HG03442 (cell line): ENCODE results near the gene GEMIN5.
"Not testable (repeated sequence)": the region's sequence is repeated elsewhere in the genome, so short reads cannot be mapped to it uniquely, and the experiment has no call there.

Experiments
- ATAC-seq: cut with Tn5 transposase; IDR thresholded peaks from one replicate; pipeline ENCODE4 v1.9.1; 2021; ENCODE audit warnings: mild to moderate bottlenecking, moderate library complexity; ENCODE audit not compliant: unreplicated experiment

Gene GEMIN5, protein sequence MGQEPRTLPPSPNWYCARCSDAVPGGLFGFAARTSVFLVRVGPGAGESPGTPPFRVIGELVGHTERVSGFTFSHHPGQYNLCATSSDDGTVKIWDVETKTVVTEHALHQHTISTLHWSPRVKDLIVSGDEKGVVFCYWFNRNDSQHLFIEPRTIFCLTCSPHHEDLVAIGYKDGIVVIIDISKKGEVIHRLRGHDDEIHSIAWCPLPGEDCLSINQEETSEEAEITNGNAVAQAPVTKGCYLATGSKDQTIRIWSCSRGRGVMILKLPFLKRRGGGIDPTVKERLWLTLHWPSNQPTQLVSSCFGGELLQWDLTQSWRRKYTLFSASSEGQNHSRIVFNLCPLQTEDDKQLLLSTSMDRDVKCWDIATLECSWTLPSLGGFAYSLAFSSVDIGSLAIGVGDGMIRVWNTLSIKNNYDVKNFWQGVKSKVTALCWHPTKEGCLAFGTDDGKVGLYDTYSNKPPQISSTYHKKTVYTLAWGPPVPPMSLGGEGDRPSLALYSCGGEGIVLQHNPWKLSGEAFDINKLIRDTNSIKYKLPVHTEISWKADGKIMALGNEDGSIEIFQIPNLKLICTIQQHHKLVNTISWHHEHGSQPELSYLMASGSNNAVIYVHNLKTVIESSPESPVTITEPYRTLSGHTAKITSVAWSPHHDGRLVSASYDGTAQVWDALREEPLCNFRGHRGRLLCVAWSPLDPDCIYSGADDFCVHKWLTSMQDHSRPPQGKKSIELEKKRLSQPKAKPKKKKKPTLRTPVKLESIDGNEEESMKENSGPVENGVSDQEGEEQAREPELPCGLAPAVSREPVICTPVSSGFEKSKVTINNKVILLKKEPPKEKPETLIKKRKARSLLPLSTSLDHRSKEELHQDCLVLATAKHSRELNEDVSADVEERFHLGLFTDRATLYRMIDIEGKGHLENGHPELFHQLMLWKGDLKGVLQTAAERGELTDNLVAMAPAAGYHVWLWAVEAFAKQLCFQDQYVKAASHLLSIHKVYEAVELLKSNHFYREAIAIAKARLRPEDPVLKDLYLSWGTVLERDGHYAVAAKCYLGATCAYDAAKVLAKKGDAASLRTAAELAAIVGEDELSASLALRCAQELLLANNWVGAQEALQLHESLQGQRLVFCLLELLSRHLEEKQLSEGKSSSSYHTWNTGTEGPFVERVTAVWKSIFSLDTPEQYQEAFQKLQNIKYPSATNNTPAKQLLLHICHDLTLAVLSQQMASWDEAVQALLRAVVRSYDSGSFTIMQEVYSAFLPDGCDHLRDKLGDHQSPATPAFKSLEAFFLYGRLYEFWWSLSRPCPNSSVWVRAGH (N-terminal part only)

DNA sequence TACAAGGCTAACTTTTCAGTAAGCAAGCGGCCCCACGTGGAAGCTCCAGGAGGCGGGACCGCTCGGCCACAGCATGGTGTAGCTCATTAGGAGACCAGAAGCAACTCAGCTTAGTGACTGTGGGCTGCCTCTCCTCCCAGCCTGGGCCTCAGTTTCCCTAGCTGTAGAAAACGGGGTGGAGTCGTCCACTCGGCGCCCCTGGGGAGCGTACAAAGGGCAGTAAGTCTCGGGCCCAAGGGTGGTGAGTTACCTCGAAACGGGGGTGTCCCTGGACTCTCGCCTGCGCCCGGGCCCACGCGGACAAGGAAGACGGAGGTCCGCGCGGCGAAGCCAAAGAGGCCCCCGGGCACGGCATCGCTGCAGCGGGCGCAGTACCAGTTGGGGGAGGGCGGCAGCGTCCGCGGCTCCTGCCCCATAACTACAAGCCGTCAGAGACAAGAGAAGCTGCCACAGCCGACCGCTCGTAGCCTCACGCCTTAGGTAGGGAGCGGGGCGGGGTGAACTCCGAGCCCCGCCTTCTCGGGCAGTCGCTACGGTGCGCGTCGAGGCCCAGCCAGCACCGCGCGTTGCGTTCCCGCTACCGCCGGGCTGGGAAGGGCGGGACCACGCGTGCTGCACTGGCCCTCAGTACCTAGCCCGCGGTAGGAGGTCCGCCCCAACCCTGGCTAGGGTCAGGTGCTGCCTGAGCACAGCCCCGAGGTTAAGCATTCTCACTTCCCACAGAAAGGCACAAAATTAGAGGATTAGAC is at the start of gene GEMIN5:
TSS of gene GEMIN5 (minus strand) at position 494 of the 749 bp plus-strand sequence. CDS start at position 416, 78 bp downstream.
- ATAC-seq, result peak; percentile 83

DNA sequence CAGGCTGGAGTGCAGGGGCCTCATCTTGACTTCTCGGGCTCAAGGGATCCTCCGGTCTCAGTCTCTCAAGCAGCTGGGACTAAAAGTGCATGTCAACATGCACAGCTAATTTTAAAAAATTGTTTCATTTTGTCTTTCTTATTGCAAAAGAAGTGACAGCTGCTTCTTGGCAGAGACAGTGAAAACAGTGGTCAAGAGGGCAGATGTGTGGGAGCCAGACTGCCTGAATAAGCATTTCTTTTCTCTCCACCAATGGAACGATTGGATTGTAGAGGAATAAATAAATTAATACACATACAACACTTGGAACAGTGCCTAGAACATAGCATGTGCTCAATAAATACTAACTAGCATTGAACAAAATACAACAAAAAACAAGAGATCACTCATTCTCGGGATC is 48.1 kb upstream of the GEMIN5 start:
- ATAC-seq, result no peak

DNA sequence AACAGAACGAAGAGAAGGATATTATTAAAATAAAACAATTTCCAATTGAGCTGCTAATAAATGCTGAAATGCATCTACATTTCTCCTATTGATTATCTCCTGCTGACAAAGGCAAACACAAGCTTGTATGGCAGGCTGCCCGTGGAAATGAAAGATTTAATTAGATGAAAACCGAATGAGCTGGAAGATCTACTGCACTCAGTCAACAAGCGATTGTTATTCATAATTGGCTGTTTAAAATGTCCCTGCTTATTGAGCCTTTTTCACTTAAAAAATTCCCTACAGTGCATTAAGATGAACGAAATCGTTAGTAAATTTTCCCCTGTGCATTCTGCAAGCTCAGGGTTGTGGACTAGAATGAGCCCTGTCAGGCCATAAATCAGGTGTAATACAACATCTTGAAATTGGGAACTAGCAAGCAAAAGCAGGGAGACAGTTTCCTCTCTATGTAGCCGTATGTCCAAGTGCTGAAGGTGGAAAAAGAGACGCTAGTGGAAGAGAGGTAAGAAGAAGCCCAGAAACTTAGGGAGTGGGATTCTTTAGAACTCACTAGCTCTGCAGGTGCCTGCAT is 47.0 kb upstream of the GEMIN5 start:
- no peak for ATAC-seq

DNA sequence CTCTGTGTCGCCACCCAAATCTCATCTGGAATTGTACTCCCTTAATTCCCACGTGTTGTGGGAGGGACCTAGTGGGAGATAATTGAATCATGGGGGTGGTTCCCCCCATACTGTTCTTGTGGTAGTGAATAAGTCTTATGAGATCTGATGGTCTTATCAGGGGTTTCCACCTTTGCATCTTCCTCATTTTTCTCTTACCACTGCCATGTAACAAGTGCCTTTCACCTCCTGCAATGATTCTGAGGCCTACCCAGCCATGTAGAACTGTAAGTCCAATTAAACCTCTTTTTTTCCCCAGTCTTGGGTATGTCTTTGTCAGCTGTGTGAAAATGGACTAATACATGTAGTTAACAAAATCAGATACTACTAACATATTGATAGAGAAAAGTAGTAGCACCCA is 40.3 kb upstream of the GEMIN5 start:
- ATAC-seq, result not testable (repeated sequence)

DNA sequence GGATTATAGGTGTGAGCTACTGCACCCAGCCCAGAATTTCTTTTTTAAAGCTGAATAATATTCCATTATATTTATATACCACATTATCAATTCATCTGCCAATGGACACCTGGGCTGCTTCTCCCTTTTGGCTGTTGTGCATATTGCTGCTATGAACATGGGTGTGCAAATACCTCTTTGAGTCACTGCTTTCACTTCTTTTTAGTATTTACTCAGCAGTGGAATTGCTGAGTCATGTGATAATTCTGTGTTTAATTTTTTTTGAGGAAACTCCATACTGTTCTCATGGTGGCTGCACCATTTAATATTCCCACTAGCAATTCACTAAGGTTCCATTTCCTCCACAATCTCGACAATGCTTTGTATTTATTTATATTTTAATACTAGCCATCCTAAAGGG is 39.4 kb upstream of the GEMIN5 start:
- no peak for ATAC-seq

GRCh38 chr5:154976082-154976481 is 38.1 kb upstream of the GEMIN5 start:
- not testable (repeated sequence) for ATAC-seq

DNA sequence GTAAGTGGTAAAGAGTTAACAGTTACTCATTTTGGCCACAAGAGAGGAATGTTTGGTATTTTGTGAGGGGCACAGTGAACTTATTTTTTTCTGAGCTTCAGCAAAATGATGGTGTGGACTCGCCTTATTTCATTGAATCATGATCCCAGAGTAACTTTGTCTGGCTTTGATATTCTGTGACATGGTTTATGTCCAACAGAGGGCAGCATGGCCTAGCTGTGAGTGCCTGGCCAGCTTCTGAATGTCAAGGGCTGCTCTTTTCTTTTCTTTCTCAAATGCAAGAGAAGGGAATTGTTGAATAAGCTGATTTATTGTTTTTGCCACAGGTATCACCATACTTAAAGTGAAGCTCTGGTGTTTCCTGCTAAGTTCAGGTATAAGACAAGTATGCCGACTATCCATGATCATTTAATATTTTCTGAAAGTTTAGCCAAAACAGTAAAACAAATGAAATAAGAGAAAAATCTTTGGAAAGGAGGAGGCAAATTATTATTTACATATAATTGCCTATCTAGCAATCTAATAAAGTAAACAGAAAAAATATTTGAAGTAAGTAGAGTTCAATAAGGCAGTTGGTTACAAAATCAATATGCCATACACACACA is 34.6 kb upstream of the GEMIN5 start:
- no peak for ATAC-seq

DNA sequence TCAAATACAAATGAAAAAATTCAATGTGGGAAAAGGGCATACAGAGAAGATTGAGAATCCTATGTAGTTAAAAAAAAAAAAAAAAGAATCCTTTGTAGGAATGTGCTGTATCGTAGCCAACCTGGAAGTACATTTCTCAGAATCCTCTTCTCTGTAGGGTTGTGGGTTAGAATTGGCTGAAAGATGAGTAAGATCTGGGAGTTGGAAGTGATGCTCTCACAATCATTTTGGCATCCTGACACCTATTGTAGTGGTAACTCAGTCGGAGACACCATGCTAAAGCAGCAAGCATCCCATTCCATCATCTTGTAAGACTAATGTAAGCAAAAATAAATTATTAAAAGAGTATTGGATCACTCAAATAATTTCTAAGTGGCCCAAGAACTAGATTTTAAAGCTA is 33.5 kb upstream of the GEMIN5 start:
- ATAC-seq, result no peak

DNA sequence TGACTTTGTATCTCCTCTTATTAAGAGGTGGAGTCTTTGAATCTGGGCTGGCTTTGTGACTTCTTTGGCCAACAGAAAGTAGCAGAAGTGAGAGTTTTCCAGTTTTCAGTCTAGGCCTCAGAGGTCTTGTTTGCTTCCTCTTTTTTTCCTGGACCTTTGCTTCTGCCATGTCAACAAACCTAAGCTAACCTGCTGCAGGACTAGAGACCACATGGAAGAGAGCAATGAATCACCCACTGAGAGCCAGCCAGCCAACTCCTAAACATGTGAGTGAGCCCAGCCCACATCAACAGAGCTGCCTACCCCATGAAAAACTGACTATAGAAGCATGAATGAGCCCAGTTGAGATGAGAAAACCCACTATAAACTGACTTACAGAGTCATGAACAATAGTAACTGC is 32.7 kb upstream of the GEMIN5 start:
- ATAC-seq, result no peak

DNA sequence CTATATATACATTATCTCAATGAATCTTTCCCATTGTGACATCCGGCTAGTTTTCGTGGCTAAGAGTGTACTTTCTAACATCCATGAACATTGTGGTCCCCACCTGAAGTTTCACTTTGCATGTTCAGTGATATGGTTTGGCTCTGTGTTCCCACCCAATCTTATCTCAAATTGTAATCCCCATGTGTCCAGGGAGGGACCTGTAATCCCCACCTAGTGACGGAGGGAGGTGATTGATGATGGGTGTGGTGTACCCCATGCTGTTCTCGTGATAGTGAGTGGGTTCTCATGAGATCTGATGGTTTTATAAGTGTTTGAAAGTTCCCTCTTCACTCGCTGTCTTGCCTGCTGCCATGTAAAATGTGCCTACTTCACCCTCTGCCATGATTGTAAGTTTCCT is 30.9 kb upstream of the GEMIN5 start:
- no peak for ATAC-seq

GRCh38 chr5:154967421-154968024 is 29.5 kb upstream of the GEMIN5 start:
- no peak for ATAC-seq

DNA sequence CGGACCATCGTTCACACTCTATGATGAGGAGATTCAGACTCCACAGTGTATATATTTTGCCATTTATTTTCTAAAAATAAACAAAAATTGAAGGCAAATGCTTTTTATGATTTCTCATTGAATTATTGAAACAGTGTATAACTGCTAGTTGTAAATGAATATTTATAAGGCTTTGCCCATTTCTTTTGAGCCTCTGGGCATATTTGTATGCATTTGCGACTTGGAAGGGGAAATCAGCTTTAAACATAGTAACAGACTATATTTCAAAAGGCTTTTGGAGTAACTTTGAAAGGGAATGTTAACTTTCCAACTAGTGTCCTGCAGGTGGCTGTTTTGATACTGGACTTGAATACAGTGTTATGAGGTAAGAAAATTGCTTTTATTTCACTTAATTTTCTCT is 28.9 kb upstream of the GEMIN5 start:
- no peak for ATAC-seq

GRCh38 chr5:154966081-154966841 is 28.2 kb upstream of the GEMIN5 start:
- no peak for ATAC-seq

DNA sequence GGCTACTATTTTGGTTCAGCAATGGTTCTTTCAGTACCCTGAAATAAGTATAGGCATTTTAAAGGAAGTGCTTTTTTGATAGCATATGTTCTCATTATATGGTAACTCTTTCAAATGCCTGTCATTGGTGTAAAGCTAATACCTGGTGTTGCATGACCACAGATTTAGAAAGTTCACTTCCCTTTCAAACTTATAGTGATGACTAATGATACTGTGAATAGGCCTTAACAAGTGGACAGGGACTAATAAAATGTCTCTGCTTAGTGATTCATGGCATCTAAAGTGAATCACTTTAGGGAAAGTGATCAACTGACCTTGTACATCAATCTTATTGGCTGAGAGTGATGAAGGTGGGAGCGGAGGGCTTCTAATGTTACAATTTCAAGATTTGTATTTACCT is 24.5 kb upstream of the GEMIN5 start:
- peak; percentile 96 for ATAC-seq

DNA sequence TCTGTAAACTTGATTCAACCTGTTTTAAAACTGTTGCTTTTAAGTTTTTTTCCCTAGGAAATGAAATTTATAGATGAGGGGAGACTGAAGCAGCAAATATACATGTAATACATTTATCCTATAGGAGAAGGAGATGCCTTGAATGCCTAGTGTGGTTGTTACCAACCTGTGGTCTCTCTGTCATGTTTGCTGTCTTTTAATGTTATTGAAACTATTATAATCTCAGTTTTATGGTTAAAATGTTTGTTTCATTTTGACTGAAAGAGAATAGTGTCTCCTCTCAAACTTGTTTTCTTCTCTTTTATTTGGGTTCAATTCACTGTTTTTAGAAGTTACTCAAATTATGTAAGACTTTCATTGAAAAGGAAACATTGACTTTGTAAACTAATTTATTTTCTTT is 18.7 kb upstream of the GEMIN5 start:
- ATAC-seq, result no peak

DNA sequence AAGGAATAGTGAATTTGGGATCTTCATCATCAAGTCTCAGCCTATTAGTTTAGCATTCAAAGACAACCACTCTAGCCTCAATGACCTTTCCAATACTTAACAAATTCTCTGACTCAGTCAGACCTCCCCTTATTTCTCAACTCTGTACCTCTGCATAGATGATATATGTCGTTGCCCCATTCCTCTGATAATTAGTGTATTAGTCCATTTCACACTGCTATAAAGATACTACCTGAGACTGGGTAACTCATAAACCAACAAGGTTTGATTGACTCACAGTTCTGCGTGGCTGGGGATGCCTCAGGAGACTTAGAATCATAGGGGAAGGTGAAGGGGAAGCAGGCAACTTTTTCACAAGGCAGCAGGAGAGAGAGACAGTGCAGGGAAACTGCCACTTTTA is 11.8 kb upstream of the GEMIN5 start:
- ATAC-seq, result no peak

DNA sequence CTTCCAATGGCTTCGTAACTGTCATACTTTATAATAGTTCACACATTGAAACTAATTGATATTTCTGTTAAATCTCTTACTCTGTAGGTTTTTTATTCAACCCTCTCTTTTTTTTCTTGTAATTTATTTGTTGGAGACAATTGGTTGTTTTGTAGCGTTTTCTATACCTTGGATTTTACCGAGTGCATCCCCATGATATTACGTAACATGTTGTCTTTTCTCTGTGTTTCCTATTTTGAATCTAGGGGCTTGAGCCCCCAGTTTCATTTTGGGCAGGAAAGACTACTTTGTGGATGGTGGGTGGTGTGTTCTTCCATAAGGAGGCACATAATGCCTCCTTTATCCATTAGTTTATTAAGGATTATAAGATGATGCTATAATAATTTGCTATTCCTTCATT is 10.3 kb upstream of the GEMIN5 start:
- ATAC-seq, result no peak

GRCh38 chr5:154947778-154948177 is 9.8 kb upstream of the GEMIN5 start:
- no peak for ATAC-seq
